ENCODE data around the gene TDRD15.

DNA sequence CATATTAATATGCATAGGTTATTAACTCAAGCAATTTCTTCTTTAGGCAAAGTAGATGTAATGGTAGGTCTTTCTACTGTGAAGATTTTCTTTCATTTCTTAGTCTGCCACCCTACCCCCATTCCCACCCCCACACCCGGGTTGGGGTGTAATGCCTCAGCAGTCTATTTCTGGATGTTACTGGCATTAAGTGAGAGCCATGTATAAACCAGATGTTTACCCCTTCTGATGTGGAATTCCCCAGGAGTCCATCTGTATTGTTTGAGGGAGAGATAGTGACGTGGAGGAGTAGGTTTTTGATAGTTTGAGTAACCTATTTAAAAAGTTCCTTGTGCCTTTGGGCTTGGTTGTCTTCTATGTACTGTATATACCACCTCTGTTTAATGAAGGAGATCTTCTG is 11.8 kb downstream of the TDRD15 start:
- TF ChIP-seq, protein P1, sequence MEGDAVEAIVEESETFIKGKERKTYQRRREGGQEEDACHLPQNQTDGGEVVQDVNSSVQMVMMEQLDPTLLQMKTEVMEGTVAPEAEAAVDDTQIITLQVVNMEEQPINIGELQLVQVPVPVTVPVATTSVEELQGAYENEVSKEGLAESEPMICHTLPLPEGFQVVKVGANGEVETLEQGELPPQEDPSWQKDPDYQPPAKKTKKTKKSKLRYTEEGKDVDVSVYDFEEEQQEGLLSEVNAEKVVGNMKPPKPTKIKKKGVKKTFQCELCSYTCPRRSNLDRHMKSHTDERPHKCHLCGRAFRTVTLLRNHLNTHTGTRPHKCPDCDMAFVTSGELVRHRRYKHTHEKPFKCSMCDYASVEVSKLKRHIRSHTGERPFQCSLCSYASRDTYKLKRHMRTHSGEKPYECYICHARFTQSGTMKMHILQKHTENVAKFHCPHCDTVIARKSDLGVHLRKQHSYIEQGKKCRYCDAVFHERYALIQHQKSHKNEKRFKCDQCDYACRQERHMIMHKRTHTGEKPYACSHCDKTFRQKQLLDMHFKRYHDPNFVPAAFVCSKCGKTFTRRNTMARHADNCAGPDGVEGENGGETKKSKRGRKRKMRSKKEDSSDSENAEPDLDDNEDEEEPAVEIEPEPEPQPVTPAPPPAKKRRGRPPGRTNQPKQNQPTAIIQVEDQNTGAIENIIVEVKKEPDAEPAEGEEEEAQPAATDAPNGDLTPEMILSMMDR (IDR thresholded peaks at IDR 0.05; ENCODE audit: poor library complexity), result no peak
- TF ChIP-seq EZH2 (IDR thresholded peaks at IDR 0.05; ENCODE audit: borderline replicate concordance), result no peak
- no peak for TF ChIP-seq EZH2phosphoT487 (IDR thresholded peaks at IDR 0.05; ENCODE audit: low read depth, severe bottlenecking, unreplicated experiment)
